MM.1S (cell line): ENCODE results near the gene DYNLT4.

Source experiments
- CTCF ChIP-seq: fragments of 300-600 bp; sonication (generic); IDR thresholded peaks from 2 replicates; pipeline ENCODE4 v1.5.1; 2016; ENCODE audit warnings: antibody characterized with exemption, low read length, mixed read lengths
- EZH2 ChIP-seq: fragments of 300-600 bp; sonication (generic); optimal IDR thresholded peaks from 2 replicates; pipeline ENCODE3; 2017; ENCODE audit warnings: low read depth, mild to moderate bottlenecking, antibody characterized with exemption, low read length, mixed read lengths

- TF ChIP-seq CTCF (no peak), EZH2 (no peak)
These were observed at the start of gene DYNLT4 for GRCh38 chr1:44806704-44807363.
